Cardiac fibroblast (primary cell): ENCODE measurements around the gene DNM3.

ENCODE experiments used
- DNase-seq, 2 donors: peaks; one replicate each; pipeline versions ENCODE4 v3.0.0 to v3.0.0-alpha.2; 2010; ENCODE audit warnings: low read depth in 2 of 2
- H3K4me3 ChIP-seq, 2 donors: replicated peaks in 1 of 2; 1 replicate in 1 of 2; 2 replicates in 1 of 2; pipeline ENCODE4 v1.5.1; 2011; ENCODE audit warnings: low read depth in 2 of 2, low read length in 2 of 2, mild to moderate bottlenecking in 2 of 2, moderate library complexity in 1 of 2
- CTCF ChIP-seq: IDR thresholded peaks from one replicate; pipeline ENCODE4 v1.5.1; 2011; ENCODE audit warnings: low read depth, mild to moderate bottlenecking, low read length, inconsistent platforms

The DNM3 gene

GRCh38 chr1:172142324-172142723 is 301.0 kb downstream of the DNM3 start:
- H3K4me3 ChIP-seq: peak overlapping the region; percentile 62 to 76
- TF ChIP-seq CTCF: no peak
- peak in 1 of 2 donors; percentile 31 for DNase-seq

- peak overlapping the region; percentile 62 to 76 for H3K4me3 ChIP-seq
- peak; percentile 84 to 94 for DNase-seq
- no peak for TF ChIP-seq CTCF
Measured at GRCh38 chr1:172143384-172144055, 302.2 kb downstream of the DNM3 start.

- TF ChIP-seq CTCF: no peak
- DNase-seq: peak; percentile 98 to 99
- H3K4me3 ChIP-seq: peak overlapping the region; percentile 62 to 76
Measured at GRCh38 chr1:172144445-172145061, 303.3 kb downstream of the DNM3 start.

GRCh38 chr1:172145231-172145651 is 303.9 kb downstream of the DNM3 start:
- no peak for TF ChIP-seq CTCF
- peak; percentile 82 to 84 for DNase-seq

GRCh38 chr1:172145656-172146055 is 304.4 kb downstream of the DNM3 start:
- DNase-seq: no peak
- H3K4me3 ChIP-seq: peak overlapping the region in 1 of 2 donors; percentile 62
- no peak for TF ChIP-seq CTCF

More at GRCh38 chr1:172145231-172145651, 303.9 kb downstream of the DNM3 start:
- peak overlapping the region; percentile 62 to 76 for H3K4me3 ChIP-seq

GRCh38 chr1:172146141-172146850 is 305.0 kb downstream of the DNM3 start:
- H3K4me3 ChIP-seq: no peak overlapping the region
- DNase-seq: peak in 1 of 2 donors; percentile 81
- TF ChIP-seq CTCF: no peak
